ENCODE measurements around the gene RCOR1. TPM values are rescaled to one million over a fixed set of nuclear protein-coding genes. Genes with fewer than 3 reads are reported as not detected.

RCOR1 gene
- total and polyA plus RNA-seq, 11 donors: 2.7 to 20.9 (median 12.1) TPM

GRCh38 chr14:102769049-102769327 lies 176.5 kb downstream of the RCOR1 start:
- H3K27ac ChIP-seq: peak overlapping the region in 1 of 12 donors; percentile 66
- H3K27me3 ChIP-seq: peaks cover 0 to 7% (median 0%) of the 10 kb centered on the region in 9 donors
- H3K4me1 ChIP-seq: peaks cover 0 to 16% (median 0%) of the 10 kb centered on the region in 12 donors
- intact Hi-C loops (cut with DNase I): no loop called here
- no peak overlapping the region for H3K4me3 ChIP-seq
- TF ChIP-seq POLR2A (IDR thresholded peaks at IDR 0.05): no peak
- TF ChIP-seq, protein P1, sequence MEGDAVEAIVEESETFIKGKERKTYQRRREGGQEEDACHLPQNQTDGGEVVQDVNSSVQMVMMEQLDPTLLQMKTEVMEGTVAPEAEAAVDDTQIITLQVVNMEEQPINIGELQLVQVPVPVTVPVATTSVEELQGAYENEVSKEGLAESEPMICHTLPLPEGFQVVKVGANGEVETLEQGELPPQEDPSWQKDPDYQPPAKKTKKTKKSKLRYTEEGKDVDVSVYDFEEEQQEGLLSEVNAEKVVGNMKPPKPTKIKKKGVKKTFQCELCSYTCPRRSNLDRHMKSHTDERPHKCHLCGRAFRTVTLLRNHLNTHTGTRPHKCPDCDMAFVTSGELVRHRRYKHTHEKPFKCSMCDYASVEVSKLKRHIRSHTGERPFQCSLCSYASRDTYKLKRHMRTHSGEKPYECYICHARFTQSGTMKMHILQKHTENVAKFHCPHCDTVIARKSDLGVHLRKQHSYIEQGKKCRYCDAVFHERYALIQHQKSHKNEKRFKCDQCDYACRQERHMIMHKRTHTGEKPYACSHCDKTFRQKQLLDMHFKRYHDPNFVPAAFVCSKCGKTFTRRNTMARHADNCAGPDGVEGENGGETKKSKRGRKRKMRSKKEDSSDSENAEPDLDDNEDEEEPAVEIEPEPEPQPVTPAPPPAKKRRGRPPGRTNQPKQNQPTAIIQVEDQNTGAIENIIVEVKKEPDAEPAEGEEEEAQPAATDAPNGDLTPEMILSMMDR (IDR thresholded peaks at IDR 0.05): no peak
- 88 to 97% (median 91%) methylated on average over 4 of the region's 4 CpGs for WGBS, 4 donors
- no peaks in the 10 kb centered on the region for H3K9me3 ChIP-seq
- no peaks in the 10 kb centered on the region for H3K36me3 ChIP-seq
- no peak for ATAC-seq
- DNase-seq: no peak

GRCh38 chr14:102770147-102771123 lies 178.0 kb downstream of the RCOR1 start:
- intact Hi-C loops (cut with DNase I): loop anchor here in 4 of 10 donors (5.0 to 10.0 kb wide), 3 partner anchors 76 to 154 kb away; partner anchors contain the start of gene AMN (in 1 of the 4)
- TF ChIP-seq, protein P1 (IDR thresholded peaks at IDR 0.05): no peak
- TF ChIP-seq POLR2A (IDR thresholded peaks at IDR 0.05): no peak
- no peak for DNase-seq
- no peaks in the 10 kb centered on the region for H3K36me3 ChIP-seq
- WGBS, 4 donors: 65 to 74% (median 69%) methylated on average over 32 of the region's 32 CpGs
- H3K4me1 ChIP-seq: peaks cover 0 to 23% (median 0%) of the 10 kb centered on the region in 12 donors
- H3K4me3 ChIP-seq: no peak overlapping the region
- ATAC-seq: no peak
- no peak overlapping the region for H3K27ac ChIP-seq
- H3K9me3 ChIP-seq: no peaks in the 10 kb centered on the region
- H3K27me3 ChIP-seq: peaks cover 0 to 7% (median 0%) of the 10 kb centered on the region in 9 donors

DNA sequence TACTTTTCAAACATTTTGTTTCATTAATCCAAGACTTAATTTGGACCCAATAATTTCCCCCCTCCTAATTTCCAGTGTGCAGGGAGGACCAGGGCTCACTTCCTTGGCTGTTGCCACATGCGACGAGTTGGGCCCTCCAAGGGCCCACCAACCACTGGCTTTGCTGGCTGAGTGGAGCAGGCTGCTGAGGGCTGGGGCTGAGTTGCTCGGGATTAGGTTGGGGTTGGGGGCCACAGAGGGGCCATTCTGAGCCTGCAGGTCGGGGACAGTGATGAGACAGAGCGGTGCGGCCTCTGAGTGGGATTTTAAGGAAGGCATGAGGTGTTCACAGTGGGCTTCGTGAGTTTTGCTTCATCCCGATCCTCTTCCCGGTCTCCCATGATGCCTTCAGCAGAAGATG lies 178.7 kb downstream of the RCOR1 start:
- Histone ChIP-seq H3K4me3 (no peak overlapping the region), H3K27me3 (peaks cover 0 to 7% (median 0%) of the 10 kb centered on the region in 9 donors), H3K4me1 (peaks cover 0 to 30% (median 0%) of the 10 kb centered on the region in 12 donors), H3K9me3 (no peaks in the 10 kb centered on the region), H3K27ac (no peak overlapping the region), H3K36me3 (no peaks in the 10 kb centered on the region)
- intact Hi-C loops (cut with DNase I): loop anchor here in 4 of 10 donors (5.0 to 10.0 kb wide), 3 partner anchors 76 to 154 kb away; partner anchors contain the start of gene AMN (in 1 of the 4)
- no peak for ATAC-seq
- DNase-seq: no peak
- 91 to 96% (median 95%) methylated on average over 9 of the region's 9 CpGs for whole genome bisulfite sequencing, 4 donors
- TF ChIP-seq POLR2A (IDR thresholded peaks at IDR 0.05): no peak
- TF ChIP-seq, protein P1 (IDR thresholded peaks at IDR 0.05): no peak

All from heart left ventricle (tissue), 16 donors.